ENCODE measurements around the gene BCAT1. TPM values are rescaled to one million over a fixed set of nuclear protein-coding genes. Genes with fewer than 3 reads are reported as not detected.
"Not testable (repeated sequence)": the region's sequence is repeated elsewhere in the genome, so short reads cannot be mapped to it uniquely, and the experiment has no call there.

The BCAT1 gene
- total RNA-seq, 4 donors from 2014 or later, result 3.9 to 36.3 (median 13.7) TPM

- no peak overlapping the region for H3K27ac ChIP-seq
- no peaks in the 10 kb centered on the region for H3K36me3 ChIP-seq
- no peaks in the 10 kb centered on the region for H3K27me3 ChIP-seq
- H3K4me1 ChIP-seq, result no peaks in the 10 kb centered on the region
- TF ChIP-seq POLR2A (IDR thresholded peaks at IDR 0.05) (no peak), CTCF (IDR thresholded peaks at IDR 0.05) (no peak)
- H3K9me3 ChIP-seq, result no peaks in the 10 kb centered on the region
- H3K4me3 ChIP-seq, result no peak overlapping the region
- no peak for DNase-seq
Observed at GRCh38 chr12:24853588-24853987, 95.3 kb downstream of the BCAT1 start.

GRCh38 chr12:24853094-24853493 lies 95.8 kb downstream of the BCAT1 start:
- Histone ChIP-seq H3K36me3 (no peaks in the 10 kb centered on the region), H3K4me3 (no peak overlapping the region), H3K4me1 (no peaks in the 10 kb centered on the region), H3K9me3 (no peaks in the 10 kb centered on the region), H3K27me3 (no peaks in the 10 kb centered on the region), H3K27ac (no peak overlapping the region)
- no peak for TF ChIP-seq POLR2A (IDR thresholded peaks at IDR 0.05)
- TF ChIP-seq CTCF (IDR thresholded peaks at IDR 0.05), result no peak
- no peak for DNase-seq

GRCh38 chr12:24852420-24852819 lies 96.5 kb downstream of the BCAT1 start:
- TF ChIP-seq CTCF (IDR thresholded peaks at IDR 0.05) (peak in 3 of 6 experiments; percentile 20 to 21 (median 21)), POLR2A (IDR thresholded peaks at IDR 0.05) (no peak)
- H3K36me3 ChIP-seq, result no peaks in the 10 kb centered on the region
- H3K4me1 ChIP-seq, result no peaks in the 10 kb centered on the region

GRCh38 chr12:24851883-24852282 lies 97.0 kb downstream of the BCAT1 start:
- H3K9me3 ChIP-seq, H3K36me3 ChIP-seq, DNase-seq, H3K27me3 ChIP-seq, H3K4me3 ChIP-seq, H3K27ac ChIP-seq, H3K4me1 ChIP-seq: not testable (repeated sequence)

More at GRCh38 chr12:24852420-24852819, 96.5 kb downstream of the BCAT1 start:
- DNase-seq, result no peak
- no peak overlapping the region for H3K27ac ChIP-seq
- no peaks in the 10 kb centered on the region for H3K27me3 ChIP-seq
- H3K9me3 ChIP-seq, result no peaks in the 10 kb centered on the region
- H3K4me3 ChIP-seq, result no peak overlapping the region

- TF ChIP-seq POLR2A (IDR thresholded peaks at IDR 0.05) (no peak), CTCF (IDR thresholded peaks at IDR 0.05) (no peak)
- no peaks in the 10 kb centered on the region for H3K9me3 ChIP-seq
- H3K4me1 ChIP-seq, result no peaks in the 10 kb centered on the region
- DNase-seq, result no peak
- H3K4me3 ChIP-seq, result no peak overlapping the region
- H3K36me3 ChIP-seq, result no peaks in the 10 kb centered on the region
- H3K27me3 ChIP-seq, result no peaks in the 10 kb centered on the region
- H3K27ac ChIP-seq, result no peak overlapping the region
Observed at GRCh38 chr12:24851341-24851740, 97.6 kb downstream of the BCAT1 start.

- H3K27me3 ChIP-seq, result no peaks in the 10 kb centered on the region
- H3K27ac ChIP-seq, result no peak overlapping the region
- no peak for TF ChIP-seq POLR2A (IDR thresholded peaks at IDR 0.05)
- TF ChIP-seq CTCF (IDR thresholded peaks at IDR 0.05), result no peak
Observed at GRCh38 chr12:24850496-24850895, 98.4 kb downstream of the BCAT1 start.

More at GRCh38 chr12:24850496-24850895, 98.4 kb downstream of the BCAT1 start:
- H3K4me3 ChIP-seq, result no peak overlapping the region
- H3K36me3 ChIP-seq, result no peaks in the 10 kb centered on the region
- no peaks in the 10 kb centered on the region for H3K4me1 ChIP-seq
- no peaks in the 10 kb centered on the region for H3K9me3 ChIP-seq
- no peak for DNase-seq

Data from Peyer's patch (tissue), 4 donors.